HepG2 (cell line): ENCODE measurements around the gene FFAR4. TPM values are rescaled to one million over a fixed set of nuclear protein-coding genes. Genes with fewer than 3 reads are reported as not detected.

Experiments used
- ATAC-seq: fragments of 200-7000 bp; cut with Tn5 transposase; 3 replicates; pipeline ENCODE4 v1.9.1; 2020; ENCODE audit warnings: mild to moderate bottlenecking, moderate library complexity
- Bru-seq: library from RNA; stranded (reverse); fragments of 400-500 nt; gene quantifications from one replicate; lab custom pipeline; 2021; lab: Mats Ljungman, UMichigan
- BruChase-seq, 2 experiments: library from RNA; stranded (reverse); fragments of 400-500 nt; gene quantifications; one replicate each; lab custom pipeline; 2021; lab: Mats Ljungman, UMichigan
- BruUV-seq: library from RNA; stranded (reverse); fragments of 400-500 nt; replicated peaks from 2 replicates; lab custom pipeline; 2021; lab: Mats Ljungman, UMichigan
- CTCF ChIA-PET: fragments of 300-600 bp; formaldehyde crosslinking; extraction: SDS; loops from one replicate; lab custom pipeline; 2021; ENCODE audit warnings: low total read pairs, inconsistent platforms, low intra/inter-chr PET ratio; lab: Yijun Ruan, JAX
- POLR2A ChIA-PET: fragments of 350-600 bp; sonication (Branson Sonifier 250); formaldehyde crosslinking; loops from one replicate; lab custom pipeline; 2020; ENCODE audit warnings: antibody characterized with exemption, inconsistent platforms; lab: Yijun Ruan, JAX
- DNase-seq: peaks from one replicate; pipeline ENCODE4 v3.0.0-alpha.2; 2015; ENCODE audit warnings: low spot score
- FAIRE-seq: peaks from 3 replicates; lab custom pipeline; 2011; peaks lifted over from hg19 to GRCh38; lab: Jason Lieb, UNC
- H2AFZ ChIP-seq: one replicate; pipeline ENCODE4 v1.6.1; 2011; ENCODE audit warnings: low read length, inconsistent platforms
- H3K27ac ChIP-seq: fragments of 300-600 bp; 3 replicates; pipeline ENCODE4 v1.8.0; 2011; ENCODE audit warnings: mixed run types, mild to moderate bottlenecking, mixed read lengths, low read length, inconsistent platforms; ENCODE audit not compliant: insufficient read depth; ENCODE audit errors: extremely low read length
- H3K27me3 ChIP-seq, 2 experiments: fragments of 200-600 bp in 1 of 2; 2 replicates in 1 of 2; 3 replicates in 1 of 2; pipeline versions ENCODE4 v1.6.0 to v1.8.0; 2011; ENCODE audit warnings: low read length in 2 of 2, mild to moderate bottlenecking in 2 of 2, moderate library complexity in 2 of 2, inconsistent platforms in 1 of 2; ENCODE audit not compliant: insufficient read depth in 2 of 2, control insufficient read depth in 1 of 2
- H3K36me3 ChIP-seq, 2 experiments: fragments of 200-600 bp in 1 of 2; replicated peaks in 1 of 2; 2 replicates in 1 of 2; 3 replicates in 1 of 2; pipeline versions ENCODE4 v1.5.1 to v1.8.0; 2011; ENCODE audit warnings: low read length in 2 of 2, inconsistent platforms in 1 of 2; ENCODE audit not compliant: insufficient read depth in 2 of 2, control insufficient read depth in 1 of 2
- H3K4me1 ChIP-seq: 2 replicates; pipeline ENCODE4 v1.5.1; 2012; ENCODE audit warnings: low read length, inconsistent platforms; ENCODE audit not compliant: insufficient read depth
- H3K4me2 ChIP-seq: 2 replicates; pipeline ENCODE4 v1.6.0; 2011; ENCODE audit warnings: low read depth, low read length, inconsistent platforms
- H3K4me3 ChIP-seq, 3 experiments: fragments of 200-600 bp in 1 of 3; sonication (generic), shearing (Covaris generic) in 1 of 3; replicated peaks in 1 of 3; 2 replicates each; pipeline ENCODE4 v1.5.1; 2011 to 2016; ENCODE audit warnings: low read length in 3 of 3, inconsistent platforms in 2 of 3, low read depth in 2 of 3, mild to moderate bottlenecking in 2 of 3, control low read depth in 1 of 3, mixed read lengths in 1 of 3; ENCODE audit not compliant: insufficient read depth in 1 of 3
- H3K79me2 ChIP-seq: one replicate; pipeline ENCODE4 v1.6.1; 2011; ENCODE audit warnings: low read length, inconsistent platforms; ENCODE audit not compliant: insufficient read depth
- H3K9ac ChIP-seq: 2 replicates; pipeline ENCODE4 v1.6.0; 2011; ENCODE audit warnings: mild to moderate bottlenecking, low read depth, low read length, inconsistent platforms; ENCODE audit not compliant: insufficient read depth
- H3K9me3 ChIP-seq: 2 replicates; pipeline ENCODE4 v1.5.1; 2012; ENCODE audit warnings: mild to moderate bottlenecking, low read length
- H4K20me1 ChIP-seq: 2 replicates; pipeline ENCODE4 v1.6.0; 2011; ENCODE audit warnings: inconsistent platforms, mild to moderate bottlenecking, low read length, moderate library complexity; ENCODE audit not compliant: insufficient read depth
- ELF1 ChIP-seq: sonication (generic); formaldehyde crosslinking; IDR thresholded peaks from 2 replicates; pipeline ENCODE4 v1.4.0; 2020; ENCODE audit warnings: missing genetic modification reagents
- GABPB1 ChIP-seq: IDR thresholded peaks from 2 replicates; pipeline ENCODE4 v1.6.1; 2016; ENCODE audit warnings: mild to moderate bottlenecking, missing genetic modification reagents, moderate library complexity, missing compliant biosample characterization
- HDAC6 ChIP-seq: fragments of 200-600 bp; sonication (generic); IDR thresholded peaks from 2 replicates; pipeline ENCODE4 v1.7.0; 2017; ENCODE audit warnings: mild to moderate bottlenecking, antibody characterized with exemption, low read length, low read depth
- KDM5B ChIP-seq: sonication (generic); formaldehyde crosslinking; IDR thresholded peaks from 2 replicates; pipeline ENCODE4 v1.4.0; 2020; ENCODE audit warnings: missing genetic modification reagents, mild to moderate bottlenecking, borderline replicate concordance
- MTF2 ChIP-seq: sonication (generic); formaldehyde crosslinking; IDR thresholded peaks from 2 replicates; pipeline ENCODE4 v1.5.0; 2020; ENCODE audit warnings: missing genetic modification reagents, borderline replicate concordance
- PATZ1 ChIP-seq: sonication (generic); formaldehyde crosslinking; IDR thresholded peaks from 2 replicates; pipeline ENCODE4 v1.4.0; 2020; ENCODE audit warnings: missing genetic modification reagents
- PHF5A ChIP-seq: IDR thresholded peaks from one replicate; pipeline ENCODE4 v1.6.1; 2018; ENCODE audit warnings: low read depth, missing genetic modification reagents; ENCODE audit not compliant: unreplicated experiment
- ZNF687 ChIP-seq: sonication (generic); formaldehyde crosslinking; IDR thresholded peaks from 2 replicates; pipeline ENCODE4 v1.5.1; 2020; ENCODE audit warnings: mild to moderate bottlenecking, missing genetic modification reagents, moderate library complexity
- WGBS: methylation state at CpG from one replicate; pipeline ENCODE4 v1.1.6; 2017; ENCODE audit warnings: low lambda C conversion rate; 5-methylcytosine and 5-hydroxymethylcytosine counted together
- in situ Hi-C: cut with HindIII; loops from 2 replicates; pipeline ENCODE4 v1.10.0; 2017; ENCODE audit warnings: low pct_unique_long_range_greater_than_20kb; ENCODE audit not compliant: extremely low pct_ligation_motif_present
- intact Hi-C: fragments of 100-400 bp; cut with micrococcal nuclease; formaldehyde crosslinking; loops from one replicate; pipeline ENCODE4 v1.10.0; 2022; ENCODE audit not compliant: unreplicated experiment
- long read RNA-seq, 2 experiments: library from RNA in 1 of 2; library from polyadenylated mRNA in 1 of 2; stranded (forward) in 1 of 2; unstranded in 1 of 2; transcript quantifications; one replicate each; pipeline ENCODE4 v2.0.0, GENCODE V29; 2019 to 2022
- polyA minus RNA-seq, 3 experiments: library from RNA; depleted of rRNA, polyadenylated mRNA; stranded (reverse); fragments of >200 nt; gene quantifications; 2 replicates each; pipeline ENCODE4 v1.2.3, GENCODE V29; 2011; ENCODE audit warnings: low replicate concordance in 1 of 3
- polyA plus RNA-seq, 8 experiments: library from polyadenylated mRNA; depleted of rRNA in 3 of 8; stranded (reverse) in 7 of 8; unstranded in 1 of 8; fragments of >200 nt; fragmentation: Illumina TruSeq in 4 of 8; extraction: Trizol in 4 of 8; gene quantifications; 2 replicates each; pipeline versions ENCODE4 v1.2.1 to v1.2.3, GENCODE V29; 2011 to 2016; ENCODE audit warnings: low read depth in 4 of 8, missing spikeins in 1 of 8, mixed read lengths in 1 of 8; ENCODE audit not compliant: insufficient read depth in 1 of 8
- total RNA-seq, 5 experiments: library from RNA; depleted of rRNA; stranded (reverse); fragments of >200 nt; fragmentation: Illumina TruSeq; extraction: Trizol; gene quantifications; 2 replicates each; pipeline ENCODE4 v1.2.3, GENCODE V29; 2016; ENCODE audit warnings: low read depth in 1 of 5
- TF ChIP-seq, protein P1 (sequence below): sonication (generic); formaldehyde crosslinking; IDR thresholded peaks from 2 replicates; pipeline ENCODE4 v1.4.0; 2020; ENCODE audit warnings: missing genetic modification reagents

FFAR4 gene
- not detected in 2 replicates for total RNA-seq (2016; rRNA removed; fragmentation: Illumina TruSeq; extraction: Trizol)
- total RNA-seq (2016; cell fraction: cytosol; rRNA removed; fragmentation: Illumina TruSeq; extraction: Trizol; ENCODE audit: low read depth): not detected in 2 replicates
- not detected in 2 replicates for total RNA-seq (2016; cell fraction: insoluble cytoplasmic fraction; rRNA removed; fragmentation: Illumina TruSeq; extraction: Trizol)
- total RNA-seq (2016; cell fraction: membrane; rRNA removed; fragmentation: Illumina TruSeq; extraction: Trizol): not detected in 2 replicates
- not detected in 2 replicates for total RNA-seq (2016; cell fraction: nucleus; rRNA removed; fragmentation: Illumina TruSeq; extraction: Trizol)
- polyA plus RNA-seq (2011; rRNA removed): 0.09 and 0.17 TPM in 2 replicates
- polyA plus RNA-seq (2011; cell fraction: cytosol; rRNA removed): 0.08 TPM in 1 of 2 replicates, not detected in the other
- polyA plus RNA-seq (2011; cell fraction: nucleus; rRNA removed): not detected in 2 replicates
- not detected in 2 replicates for polyA plus RNA-seq (2012)
- polyA plus RNA-seq (2016; cell fraction: cytosol; fragmentation: Illumina TruSeq; extraction: Trizol; ENCODE audit: low read depth): not detected in 2 replicates
- not detected in 2 replicates for polyA plus RNA-seq (2016; cell fraction: insoluble cytoplasmic fraction; fragmentation: Illumina TruSeq; extraction: Trizol; ENCODE audit: low read depth)
- not detected in 2 replicates for polyA plus RNA-seq (2016; cell fraction: membrane; fragmentation: Illumina TruSeq; extraction: Trizol; ENCODE audit: low read depth)
- polyA plus RNA-seq (2016; cell fraction: nucleus; fragmentation: Illumina TruSeq; extraction: Trizol; ENCODE audit: insufficient read depth, low read depth): not detected in 2 replicates
- polyA minus RNA-seq (2011; rRNA and poly(A)+ RNA removed; ENCODE audit: low replicate concordance): not detected in 2 replicates
- not detected in 2 replicates for polyA minus RNA-seq (2011; cell fraction: cytosol; rRNA and poly(A)+ RNA removed)
- 0.77 and 0.87 TPM in 2 replicates for polyA minus RNA-seq (2011; cell fraction: nucleus; rRNA and poly(A)+ RNA removed)
- percentile 34 among the genes with signal in this experiment for Bru-seq, nascent RNA
- BruChase-seq, experiment 1, labeled RNA remaining after a 6-hour chase: percentile 24 among the genes with signal in this experiment
- percentile 19 among the genes with signal in this experiment for BruChase-seq, experiment 2, labeled RNA remaining after a 2-hour chase
- long read RNA-seq, experiment 1: 0 reads
- long read RNA-seq, experiment 2: 0 reads

DNA sequence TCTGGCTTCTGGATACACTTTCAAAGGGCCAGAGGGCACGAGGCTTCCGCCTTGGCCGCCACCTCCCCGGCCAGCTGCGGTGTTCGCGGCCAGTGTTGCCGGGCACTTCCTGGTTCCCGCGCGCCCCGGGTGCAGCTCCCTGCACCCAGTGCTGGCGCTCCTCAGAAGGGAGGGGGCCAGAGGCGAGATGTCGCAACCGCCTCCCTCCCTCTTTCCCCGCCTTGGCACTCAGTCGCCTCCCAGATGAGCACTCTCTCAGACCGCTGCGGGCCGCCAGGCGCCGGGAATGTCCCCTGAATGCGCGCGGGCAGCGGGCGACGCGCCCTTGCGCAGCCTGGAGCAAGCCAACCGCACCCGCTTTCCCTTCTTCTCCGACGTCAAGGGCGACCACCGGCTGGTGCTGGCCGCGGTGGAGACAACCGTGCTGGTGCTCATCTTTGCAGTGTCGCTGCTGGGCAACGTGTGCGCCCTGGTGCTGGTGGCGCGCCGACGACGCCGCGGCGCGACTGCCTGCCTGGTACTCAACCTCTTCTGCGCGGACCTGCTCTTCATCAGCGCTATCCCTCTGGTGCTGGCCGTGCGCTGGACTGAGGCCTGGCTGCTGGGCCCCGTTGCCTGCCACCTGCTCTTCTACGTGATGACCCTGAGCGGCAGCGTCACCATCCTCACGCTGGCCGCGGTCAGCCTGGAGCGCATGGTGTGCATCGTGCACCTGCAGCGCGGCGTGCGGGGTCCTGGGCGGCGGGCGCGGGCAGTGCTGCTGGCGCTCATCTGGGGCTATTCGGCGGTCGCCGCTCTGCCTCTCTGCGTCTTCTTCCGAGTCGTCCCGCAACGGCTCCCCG, at the start of gene FFAR4:
TSS of gene FFAR4 (plus strand) at position 231 of the 842 bp plus-strand sequence. CDS start at position 287, 56 bp downstream.
- ATAC-seq (peak; percentile 67), DNase-seq (no peak), FAIRE-seq (no peak)
- Histone ChIP-seq H3K9me3 (no peaks in the 10 kb centered on the region), H2AFZ (no peak within 1 kb of the TSS), H3K4me1 (no peaks in the 10 kb centered on the region), H3K4me2 (peak within 1 kb of the TSS; percentile 42; the same call in 1 of the 2 replicates), H3K4me3 (peak within 1 kb of the TSS in 2 of 3 experiments; percentile 36 to 52; a peak in 4 of 6 replicates), H3K36me3 (no peaks in the 10 kb centered on the region), H3K9ac (no peak within 1 kb of the TSS), H3K79me2 (no peaks in the 10 kb centered on the region), H3K27ac (no peak within 1 kb of the TSS), H4K20me1 (no peaks in the 10 kb centered on the region), H3K27me3 (peaks cover 4 to 49% of the 10 kb centered on the region in 2 experiments)
- ChIA-PET CTCF (no interaction called here), POLR2A (no interaction called here)
- no TSS peak for BruUV-seq
- in situ Hi-C loops: no loop called here
- intact Hi-C loops: no loop called here
- 7% methylated on average over 17 of the region's 85 CpGs for WGBS
- TF ChIP-seq, protein P1, sequence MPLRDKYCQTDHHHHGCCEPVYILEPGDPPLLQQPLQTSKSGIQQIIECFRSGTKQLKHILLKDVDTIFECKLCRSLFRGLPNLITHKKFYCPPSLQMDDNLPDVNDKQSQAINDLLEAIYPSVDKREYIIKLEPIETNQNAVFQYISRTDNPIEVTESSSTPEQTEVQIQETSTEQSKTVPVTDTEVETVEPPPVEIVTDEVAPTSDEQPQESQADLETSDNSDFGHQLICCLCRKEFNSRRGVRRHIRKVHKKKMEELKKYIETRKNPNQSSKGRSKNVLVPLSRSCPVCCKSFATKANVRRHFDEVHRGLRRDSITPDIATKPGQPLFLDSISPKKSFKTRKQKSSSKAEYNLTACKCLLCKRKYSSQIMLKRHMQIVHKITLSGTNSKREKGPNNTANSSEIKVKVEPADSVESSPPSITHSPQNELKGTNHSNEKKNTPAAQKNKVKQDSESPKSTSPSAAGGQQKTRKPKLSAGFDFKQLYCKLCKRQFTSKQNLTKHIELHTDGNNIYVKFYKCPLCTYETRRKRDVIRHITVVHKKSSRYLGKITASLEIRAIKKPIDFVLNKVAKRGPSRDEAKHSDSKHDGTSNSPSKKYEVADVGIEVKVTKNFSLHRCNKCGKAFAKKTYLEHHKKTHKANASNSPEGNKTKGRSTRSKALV (CRISPR knock-in tag): peak; percentile 100
- peak; percentile 40 for TF ChIP-seq ZNF687 (CRISPR knock-in tag)
- peak; percentile 52; the same call in 1 of the 2 replicates for TF ChIP-seq ELF1
- peak; percentile 18; the same call in 1 of the 2 replicates for TF ChIP-seq HDAC6
- no peak for TF ChIP-seq PHF5A (CRISPR knock-in tag)
- no peak for TF ChIP-seq KDM5B (CRISPR knock-in tag)
- peak; percentile 83; the same call in 1 of the 2 replicates for TF ChIP-seq MTF2 (CRISPR knock-in tag)
- peak; percentile 44 for TF ChIP-seq PATZ1 (CRISPR knock-in tag)
- TF ChIP-seq GABPB1 (CRISPR knock-in tag): peak; percentile 15; the same call in 1 of the 2 replicates
